Hypothalamus (tissue), 51 donors: Measurements from ENCODE around the gene SLC25A22.

Experiments
- DNase-seq, 51 donors: peaks; one replicate each; lab custom pipeline; 2025; lab: John Stamatoyannopoulos, UW

SLC25A22 gene

DNA sequence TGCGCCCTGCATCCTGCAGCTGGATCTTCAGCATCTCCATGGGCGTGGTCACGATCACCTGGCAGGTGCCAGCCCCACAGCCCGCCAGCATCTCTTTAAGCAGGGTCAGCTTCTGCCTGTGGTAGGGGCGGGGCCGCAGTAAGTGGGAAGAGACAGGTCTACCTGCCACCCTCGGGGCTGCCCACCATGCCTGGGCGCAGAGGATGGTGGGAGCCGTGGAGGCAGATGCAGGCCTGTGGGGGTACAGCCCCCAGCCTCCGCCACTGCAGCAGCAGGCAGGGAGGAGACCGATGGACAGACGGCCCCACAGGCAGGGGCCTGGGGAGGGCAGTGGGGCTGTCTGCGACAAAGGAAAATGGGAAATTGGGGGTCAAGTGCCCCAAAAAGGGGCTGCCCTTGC, 5.2 kb downstream of the SLC25A22 start:
- DNase-seq: no peak

DNA sequence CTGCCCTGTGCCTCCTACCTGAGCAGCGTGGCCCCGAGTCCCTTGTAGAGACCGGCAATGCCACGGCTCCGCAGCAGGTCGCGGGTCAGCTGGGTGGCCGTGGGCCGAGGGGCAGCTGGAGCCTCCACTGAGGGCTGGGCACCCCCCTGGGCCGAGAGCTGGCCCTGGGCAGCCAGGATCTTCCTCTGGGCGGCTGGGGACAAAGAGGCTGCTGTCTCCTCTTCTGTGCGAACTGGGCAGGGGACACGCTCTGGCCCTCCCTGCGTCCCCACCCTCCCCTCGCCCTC, 5.6 kb downstream of the SLC25A22 start:
- DNase-seq: no peak

DNA sequence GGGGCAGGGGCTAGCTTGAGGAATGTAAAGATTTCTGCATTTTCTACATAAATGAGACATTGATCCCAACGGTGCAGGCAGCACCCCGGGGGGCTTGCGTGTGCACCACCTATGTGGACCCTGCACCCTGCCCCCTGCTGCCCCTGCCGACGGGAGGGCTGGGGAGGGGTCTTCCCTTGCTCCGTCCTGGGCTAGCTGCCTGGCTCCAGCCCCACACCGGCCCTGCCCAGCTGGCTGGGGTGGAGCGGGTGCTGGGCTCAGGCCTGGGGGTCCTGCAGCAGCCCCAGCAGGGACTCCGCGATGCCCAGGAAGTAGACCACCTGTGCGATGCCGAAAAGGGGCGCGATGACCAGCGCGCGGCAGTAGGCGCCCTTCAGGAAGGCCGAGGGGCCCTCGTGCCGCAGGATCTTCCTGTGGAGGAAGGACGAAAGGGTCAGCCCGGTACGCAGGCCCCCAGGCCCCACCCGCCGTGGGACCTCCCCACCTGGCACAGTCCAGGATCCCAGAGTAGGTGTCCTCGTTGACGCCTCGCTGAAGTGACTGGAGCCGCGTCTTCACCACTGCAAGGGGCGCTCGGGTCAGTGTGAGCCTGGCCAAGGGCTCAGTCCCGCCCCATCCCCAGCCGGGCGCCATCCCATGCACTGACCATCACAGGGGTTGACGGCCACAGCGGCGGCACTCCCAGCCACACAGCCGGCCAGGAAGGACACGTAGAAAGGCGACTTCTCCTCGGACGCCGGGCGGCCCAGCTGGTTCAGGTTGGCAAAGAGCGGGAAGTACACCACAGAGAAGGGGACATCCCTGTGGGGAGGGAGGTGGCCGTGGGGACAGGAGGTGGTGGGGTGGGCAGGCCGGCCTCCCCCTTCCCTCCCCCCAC, 6.2 kb downstream of the SLC25A22 start:
- no peak for DNase-seq

DNA sequence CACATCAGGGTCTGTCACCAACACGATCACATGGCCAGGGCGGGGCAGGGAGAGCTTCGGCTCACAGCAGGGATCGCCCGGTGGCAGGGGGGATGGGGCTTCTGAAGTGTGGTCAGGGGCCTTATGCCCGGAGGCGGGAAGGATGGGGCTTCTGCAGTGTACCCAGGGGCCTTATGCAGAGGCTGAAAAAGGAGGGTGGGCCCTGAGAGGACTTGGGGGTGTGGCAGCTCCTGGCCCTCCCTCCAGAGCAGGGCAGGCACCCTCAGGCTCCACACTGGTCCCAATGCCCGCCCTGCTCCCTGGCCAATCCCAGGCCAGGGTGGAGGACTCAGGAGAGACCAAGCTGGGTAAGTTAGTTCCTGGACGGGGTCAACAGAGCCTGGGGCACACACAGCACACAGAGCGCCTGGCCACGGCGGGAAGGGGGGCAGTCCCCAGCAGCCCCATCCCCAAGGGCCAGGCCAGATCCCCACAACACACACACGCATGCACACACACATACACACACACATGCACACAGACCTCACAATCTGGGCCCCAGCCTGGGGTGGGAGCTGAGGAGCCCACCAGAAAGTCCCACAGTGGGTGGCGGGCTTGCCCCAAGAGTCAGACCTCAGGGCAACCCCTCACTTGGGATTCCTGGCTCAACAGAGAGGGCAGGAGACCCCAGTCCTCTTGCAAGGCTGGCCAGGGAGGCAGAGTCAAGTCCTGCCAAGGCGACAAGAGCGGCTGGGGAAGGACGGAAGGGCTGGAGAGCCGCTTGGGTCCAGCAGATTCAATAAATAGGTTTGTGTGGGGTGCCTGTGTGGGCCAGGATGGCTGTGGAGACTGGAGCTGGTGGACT, 7.1 kb downstream of the SLC25A22 start:
- no peak for DNase-seq

DNA sequence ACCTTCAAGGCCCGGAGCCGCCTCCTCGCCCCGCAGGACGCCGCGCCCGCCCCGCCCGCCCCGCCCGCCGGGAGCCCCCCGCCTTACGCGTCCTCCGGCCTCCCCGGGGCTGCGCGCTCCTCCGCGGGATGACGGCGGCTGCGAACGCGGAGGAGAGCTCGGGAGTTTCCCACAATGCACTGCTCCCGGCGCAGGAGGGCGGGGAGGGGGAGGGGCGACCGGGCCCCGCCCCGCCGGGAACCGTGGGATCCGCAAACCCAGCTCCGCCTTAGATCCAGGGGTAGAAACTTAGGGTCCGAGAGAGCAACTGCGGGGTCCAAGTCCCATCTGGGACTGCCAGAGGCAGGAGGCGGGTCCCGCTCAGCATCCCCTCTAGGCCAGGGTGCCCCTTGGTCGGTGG, 8.1 kb downstream of the SLC25A22 start, which contains the start of gene CEND1:
Gene CEND1 (minus strand): TSS at position 148 of the 400 bp plus-strand sequence. CDS start 1,514 bp downstream, outside the sequence.
- peak in 41 of 51 donors; percentile 25 to 82 (median 54) for DNase-seq

DNA sequence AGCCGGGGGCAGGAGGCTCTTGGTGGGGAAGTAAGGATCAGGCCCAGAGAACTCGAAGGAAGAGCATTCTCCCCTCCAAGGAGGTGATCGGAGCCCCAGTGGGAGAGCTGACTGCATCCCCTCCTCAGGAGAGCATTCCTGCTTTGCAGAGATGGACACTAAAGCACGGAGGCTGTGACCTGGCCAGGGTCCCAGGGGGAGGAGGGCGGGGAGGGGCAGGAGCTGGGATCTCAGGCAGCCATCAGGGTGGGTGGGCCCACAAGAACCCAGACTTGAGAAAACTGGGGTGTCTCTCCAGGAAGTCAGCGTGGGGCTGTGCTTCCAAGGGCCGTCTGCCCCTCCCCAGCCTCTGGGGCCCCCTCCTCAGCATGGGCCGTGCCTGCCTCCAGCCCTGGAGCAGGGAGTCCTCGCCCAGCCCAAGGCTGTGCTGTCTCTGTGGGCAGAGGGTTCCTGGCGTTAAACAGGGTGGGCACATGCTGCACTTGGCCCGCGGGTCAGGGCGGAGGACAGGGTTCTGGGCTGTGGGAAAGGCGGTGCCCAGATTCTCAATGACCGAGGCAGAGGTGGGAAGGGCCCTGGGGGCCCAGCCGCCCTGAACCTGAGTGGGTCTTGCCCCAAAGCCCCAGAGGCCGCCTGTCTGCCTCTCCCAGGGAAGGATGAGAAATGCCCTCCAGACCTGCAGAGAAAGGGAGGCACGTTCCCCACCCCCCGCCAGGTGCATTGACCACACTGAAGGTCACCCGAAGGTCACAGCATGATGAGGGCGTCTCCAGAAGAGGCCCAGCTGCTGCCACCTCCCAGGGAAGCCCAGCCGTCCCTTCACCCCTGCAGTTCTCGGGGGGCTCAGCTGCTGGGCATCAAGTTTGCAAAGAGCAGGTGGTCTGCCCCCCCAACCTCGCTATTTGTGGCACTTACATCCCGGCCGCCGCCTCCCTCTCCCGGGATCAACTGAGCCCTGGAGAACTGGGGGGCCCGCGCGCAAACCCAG, 8.8 kb downstream of the SLC25A22 start:
- no peak for DNase-seq

DNA sequence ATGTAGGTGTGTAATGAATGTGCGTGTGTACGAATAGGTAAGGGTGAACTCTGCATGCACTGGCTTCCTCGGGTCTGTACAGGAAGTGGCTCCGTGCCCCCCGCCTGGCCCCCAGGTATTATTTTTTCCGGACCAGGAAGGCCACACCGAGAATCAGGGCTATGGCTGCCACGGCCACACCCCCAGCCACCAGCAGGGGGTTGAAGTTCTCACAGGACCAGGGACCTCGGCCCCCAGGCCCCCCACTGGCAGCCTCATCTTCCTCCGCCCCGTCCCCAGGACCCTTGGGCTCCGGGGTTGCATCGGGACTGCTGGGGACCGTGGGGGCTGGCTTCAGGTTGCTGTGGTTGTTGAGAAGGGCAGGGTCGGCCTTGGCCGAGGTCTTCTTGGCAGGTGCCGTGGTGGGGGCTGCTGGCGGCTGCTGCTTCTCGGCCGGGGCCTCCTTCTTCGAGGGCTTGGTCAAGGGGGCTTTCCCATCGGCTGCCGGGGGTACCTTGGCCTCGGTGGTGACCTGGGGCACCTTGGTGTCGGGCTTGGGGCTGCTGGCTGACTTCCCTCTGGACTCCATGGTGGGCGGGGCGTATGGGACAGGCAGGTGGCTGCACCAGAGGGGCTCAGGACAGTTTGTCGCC, 10.0 kb downstream of the SLC25A22 start:
- DNase-seq: no peak

DNA sequence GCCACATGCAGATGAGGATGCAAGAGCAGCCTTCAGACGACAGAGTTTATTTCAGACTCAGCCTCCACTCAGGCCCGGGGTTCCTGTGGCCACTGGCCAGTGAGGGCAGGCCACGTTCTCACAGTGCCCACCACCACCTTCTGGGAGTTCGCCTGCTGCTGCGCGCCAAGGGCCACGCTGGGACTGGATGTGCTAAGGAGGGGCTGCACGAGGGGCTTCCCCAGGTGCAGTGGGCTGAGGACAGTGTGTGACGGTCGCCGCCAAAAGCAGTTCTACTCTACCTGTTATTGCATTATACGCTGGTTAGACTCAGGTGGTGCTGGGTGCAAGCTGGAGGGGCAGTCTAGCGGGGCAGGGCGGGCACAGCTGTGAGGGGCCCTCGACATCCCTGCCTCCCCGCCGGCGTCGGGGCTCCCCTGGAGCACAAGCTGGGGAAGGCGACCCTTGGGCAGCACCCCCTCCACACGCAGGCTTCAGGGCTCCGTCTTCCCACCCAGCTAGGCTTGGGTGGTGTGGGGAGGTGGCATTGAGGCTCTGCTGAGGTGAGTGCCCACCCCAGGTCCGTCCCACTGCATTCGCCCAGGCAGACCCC, 10.9 kb downstream of the SLC25A22 start:
- DNase-seq: no peak

DNA sequence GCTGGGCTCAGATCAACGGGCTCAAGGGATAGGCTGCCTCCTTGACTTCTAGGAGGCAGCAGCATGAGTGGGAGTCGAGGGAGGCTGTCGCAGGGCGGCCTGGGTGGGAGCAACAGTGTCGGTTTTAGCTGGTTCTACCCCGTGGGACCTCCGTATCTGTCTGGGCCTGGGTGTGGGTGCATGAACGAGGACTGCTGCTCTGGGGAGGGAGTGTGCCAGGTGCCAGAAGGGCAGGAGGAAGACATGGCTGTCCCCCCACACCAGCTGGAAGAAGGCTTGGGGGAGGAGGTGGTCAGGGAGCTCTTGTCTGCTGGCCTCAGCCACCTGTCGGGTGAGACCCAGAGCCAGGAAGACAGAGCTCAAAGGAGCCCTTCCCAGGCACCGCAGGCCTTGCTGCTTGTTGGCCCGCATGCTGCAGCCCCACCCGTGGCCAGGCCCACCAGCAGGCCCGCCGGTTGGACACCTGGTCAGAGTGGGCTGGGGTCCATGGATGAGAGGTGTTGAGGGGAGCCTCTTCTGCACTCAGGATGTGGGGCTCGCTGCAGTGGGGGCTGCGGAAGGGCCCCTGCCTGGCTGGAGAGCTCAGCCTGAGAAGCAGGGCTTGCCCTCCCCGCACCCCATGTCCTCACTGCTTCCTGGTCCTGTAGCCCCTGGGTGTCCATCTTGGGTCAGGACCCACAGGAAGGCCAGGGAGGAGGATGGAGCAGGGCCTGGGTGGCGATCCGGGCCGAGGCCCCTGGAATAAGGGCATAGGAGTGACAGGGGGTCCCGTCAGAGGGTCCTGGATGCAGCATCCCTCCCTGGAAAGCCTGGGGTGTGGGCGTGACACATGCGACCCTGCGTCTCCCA, 11.6 kb downstream of the SLC25A22 start:
- no peak for DNase-seq

DNA sequence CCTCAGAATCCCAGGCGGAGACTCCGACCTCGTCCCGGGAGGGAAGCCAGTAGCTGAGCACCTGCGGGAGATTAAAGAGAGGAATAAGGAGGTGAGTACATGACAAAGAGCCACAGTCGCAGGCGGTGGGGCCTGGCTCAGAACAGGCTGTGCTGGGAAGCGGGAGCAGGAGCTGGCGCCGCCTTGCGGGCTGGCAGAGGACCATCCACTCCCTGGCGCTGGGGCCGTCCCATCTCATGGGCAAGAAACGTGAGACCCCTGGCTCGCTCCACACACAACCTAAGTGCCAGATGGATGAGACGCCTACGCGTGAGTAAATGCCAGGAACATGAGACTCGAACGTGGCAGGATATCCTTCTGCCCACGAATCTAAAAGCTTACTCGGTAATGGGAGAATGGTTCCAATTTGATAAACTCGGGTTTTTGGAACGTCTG, 14.5 kb downstream of the SLC25A22 start:
- peak in 41 of 51 donors; percentile 23 to 86 (median 67) for DNase-seq

DNA sequence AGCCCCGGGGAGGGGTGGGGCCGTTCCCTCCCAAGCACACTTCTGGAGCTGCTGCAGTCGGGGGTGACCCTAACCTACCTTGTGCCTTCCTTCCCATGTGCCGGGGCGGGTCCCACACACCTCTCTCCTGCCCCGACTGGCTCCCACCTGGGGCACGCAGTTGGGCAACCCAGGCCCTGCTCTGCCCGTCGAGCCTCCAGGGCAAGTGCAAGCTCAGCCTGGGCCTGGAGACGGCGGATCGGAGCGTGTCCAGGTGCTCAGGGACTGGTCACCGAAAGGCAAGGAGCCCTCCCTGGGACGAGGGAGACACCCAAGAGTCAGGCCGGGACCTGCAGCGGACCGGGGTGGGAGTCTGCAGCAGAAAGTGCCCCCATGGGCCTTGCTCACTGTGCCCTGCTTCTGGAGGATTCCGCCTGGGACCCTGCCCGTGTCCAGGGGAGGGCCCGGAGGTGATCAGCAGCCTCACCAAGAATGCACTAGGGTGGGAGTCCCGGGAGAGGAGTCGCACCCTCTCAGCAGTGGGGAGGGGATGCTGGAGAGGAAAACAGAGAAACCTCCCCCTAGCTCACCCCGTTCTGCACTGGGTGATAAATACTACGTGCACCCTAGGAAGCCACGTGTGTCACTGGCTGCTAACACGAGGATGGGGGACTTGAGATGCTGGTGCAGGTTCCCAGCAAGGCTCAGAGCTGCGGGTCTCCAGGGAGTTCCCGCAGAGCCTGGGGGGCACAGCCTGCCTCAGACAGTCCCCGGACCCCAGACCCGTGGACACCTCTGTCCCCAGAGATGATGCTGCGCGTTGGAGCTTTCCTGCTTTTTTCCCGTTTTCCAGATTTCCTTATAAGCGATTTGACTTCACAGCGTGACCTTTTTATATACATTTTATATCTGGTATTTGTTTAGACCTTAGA, 15.6 kb downstream of the SLC25A22 start:
- DNase-seq: no peak

DNA sequence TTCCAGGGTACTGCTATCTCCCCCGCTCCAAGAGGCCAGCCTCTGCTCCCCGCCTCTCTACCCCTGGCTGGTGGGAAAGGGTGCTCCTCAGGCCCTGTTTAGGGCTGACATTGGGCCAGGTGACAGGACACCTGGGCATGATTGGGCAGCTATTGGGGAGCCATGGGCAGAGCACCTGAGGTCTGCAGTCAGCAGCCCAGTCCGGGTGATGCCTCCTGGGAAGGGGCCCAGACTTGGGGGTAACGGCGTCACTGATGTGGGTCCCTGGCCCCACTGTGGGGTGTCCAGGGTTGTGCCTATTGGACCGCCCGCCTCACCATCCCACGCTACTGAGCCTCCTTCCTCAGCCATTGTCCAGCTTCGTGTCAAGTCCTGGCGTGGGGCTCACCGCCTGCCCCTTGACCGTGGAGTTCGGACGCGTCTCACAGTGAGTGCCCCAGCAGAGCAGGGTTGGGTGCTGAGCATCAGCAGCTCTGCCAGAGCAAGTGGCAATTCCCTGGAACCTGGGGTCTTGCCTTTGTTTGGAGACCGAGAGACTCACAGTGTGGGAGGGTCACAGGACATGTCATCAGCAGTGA, 18.0 kb downstream of the SLC25A22 start:
- DNase-seq: no peak

DNA sequence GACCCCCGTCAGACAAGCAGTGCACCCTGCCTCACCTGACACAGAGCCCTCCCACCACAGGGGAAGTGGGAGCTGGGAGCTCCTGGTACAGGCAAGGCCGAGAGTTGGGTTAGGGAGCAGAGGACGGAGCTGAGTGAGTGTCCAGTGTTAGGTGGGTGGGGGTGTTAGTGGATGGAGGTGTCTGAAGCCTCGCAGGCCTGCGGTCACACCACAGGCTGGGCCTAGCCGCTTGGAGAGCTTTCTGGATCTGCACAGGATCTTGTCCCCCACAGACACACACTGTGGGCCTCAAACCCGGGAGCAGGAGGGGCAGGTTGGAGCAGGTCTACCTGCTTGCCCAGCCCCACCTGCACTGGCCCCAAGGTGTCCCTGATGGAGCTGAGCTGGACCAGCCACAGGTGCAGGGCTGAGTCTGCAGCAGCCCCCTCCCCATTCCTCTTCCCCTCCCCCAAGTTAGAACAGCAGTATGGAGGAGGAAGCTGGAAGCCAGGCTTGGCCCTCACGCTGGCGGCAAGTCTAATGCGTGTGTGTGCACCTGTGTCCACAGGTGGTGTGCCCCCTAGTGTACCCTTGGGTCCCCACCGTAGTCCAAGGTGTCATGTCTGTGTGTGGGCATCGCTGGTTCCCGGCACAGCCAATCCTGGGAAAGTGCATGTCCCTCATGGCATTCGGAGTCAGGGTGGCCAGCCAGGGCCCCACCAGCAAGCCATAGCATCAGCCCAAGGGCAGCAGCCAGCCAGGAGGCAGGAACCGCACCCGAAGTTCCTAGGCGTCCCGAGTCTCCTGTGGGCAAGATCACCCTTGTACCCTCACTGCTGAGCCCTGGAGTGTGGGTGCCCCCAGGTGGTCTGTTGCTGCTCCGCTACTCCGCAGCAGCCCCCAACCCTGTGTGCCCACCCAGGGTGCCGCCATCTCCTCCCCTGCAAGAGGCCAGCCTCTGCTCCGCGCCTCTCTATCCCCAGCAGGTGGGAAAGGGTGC, 18.8 kb downstream of the SLC25A22 start:
- no peak for DNase-seq

DNA sequence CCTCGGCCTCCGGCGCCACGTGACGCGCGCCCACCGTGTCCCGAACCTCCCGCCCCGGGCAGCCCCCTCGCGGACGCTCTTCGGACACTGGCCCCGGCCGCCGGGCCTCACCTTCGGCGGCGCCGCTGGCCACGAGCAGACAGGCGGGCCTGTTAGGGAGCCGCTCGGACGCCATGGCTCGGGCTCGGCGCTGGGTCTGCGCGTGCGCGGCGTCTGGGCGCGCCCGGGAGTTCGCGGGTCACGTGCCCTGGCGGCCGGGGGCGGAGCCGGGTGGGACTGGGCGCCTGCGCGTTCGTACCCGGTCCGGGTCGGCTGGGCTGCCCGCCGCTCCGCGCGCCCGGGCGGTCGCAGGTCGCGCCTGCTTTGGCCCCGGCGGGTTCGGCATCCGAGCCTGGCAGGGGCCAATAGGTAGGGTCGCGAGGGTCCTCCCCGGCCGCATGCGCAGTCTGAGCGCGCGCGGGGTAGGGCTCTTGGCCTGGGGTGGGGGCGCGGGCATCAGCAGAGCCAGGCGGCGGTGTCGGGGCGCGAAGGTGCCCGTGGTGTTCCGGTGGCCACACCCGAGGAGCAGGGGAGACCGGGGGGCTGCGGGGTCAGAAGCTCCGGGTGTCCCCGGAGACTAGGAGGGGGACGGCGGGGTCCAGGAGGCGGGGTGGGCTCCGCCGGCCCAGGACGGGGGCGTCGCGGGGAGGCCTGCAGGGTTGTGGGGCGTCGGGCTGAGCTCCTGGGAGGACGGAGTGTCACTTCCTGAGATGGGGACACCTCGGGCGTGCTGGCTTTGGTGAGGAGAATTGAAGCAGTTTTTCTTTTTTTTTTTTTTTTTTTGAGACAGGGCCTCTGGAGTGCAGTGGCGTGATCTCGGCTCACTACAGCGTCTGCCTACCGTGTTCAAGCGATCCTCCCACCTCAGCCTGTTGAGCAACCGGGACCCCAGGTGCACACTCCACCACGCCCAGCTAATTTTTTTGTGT, 20.5 kb downstream of the SLC25A22 start, which contains the start of gene GATD1:
Gene GATD1 (minus strand): TSS at position 200 of the 968 bp plus-strand sequence. CDS start 25 bp downstream, at position 175.
- DNase-seq: peak in 50 of 51 donors; percentile 40 to 95 (median 82)
